HepG2 (cell line): ENCODE data around the gene IMPDH2. TPM values are rescaled to one million over a fixed set of nuclear protein-coding genes. Genes with fewer than 3 reads are reported as not detected.

Source experiments
- ATAC-seq: fragments of 200-7000 bp; cut with Tn5 transposase; 3 replicates; pipeline ENCODE4 v1.9.1; 2020; ENCODE audit warnings: mild to moderate bottlenecking, moderate library complexity
- BruUV-seq: library from RNA; stranded (reverse); fragments of 400-500 nt; replicated peaks from 2 replicates; lab custom pipeline; 2021; lab: Mats Ljungman, UMichigan
- CTCF ChIA-PET: fragments of 300-600 bp; formaldehyde crosslinking; extraction: SDS; loops from one replicate; lab custom pipeline; 2021; ENCODE audit warnings: low total read pairs, inconsistent platforms, low intra/inter-chr PET ratio; lab: Yijun Ruan, JAX
- POLR2A ChIA-PET: fragments of 350-600 bp; sonication (Branson Sonifier 250); formaldehyde crosslinking; loops from one replicate; lab custom pipeline; 2020; ENCODE audit warnings: antibody characterized with exemption, inconsistent platforms; lab: Yijun Ruan, JAX
- DNase-seq: peaks from one replicate; pipeline ENCODE4 v3.0.0-alpha.2; 2015; ENCODE audit warnings: low spot score
- FAIRE-seq: peaks from 3 replicates; lab custom pipeline; 2011; peaks lifted over from hg19 to GRCh38; lab: Jason Lieb, UNC
- H2AFZ ChIP-seq: one replicate; pipeline ENCODE4 v1.6.1; 2011; ENCODE audit warnings: low read length, inconsistent platforms
- H3K27ac ChIP-seq: fragments of 300-600 bp; 3 replicates; pipeline ENCODE4 v1.8.0; 2011; ENCODE audit warnings: mixed run types, mild to moderate bottlenecking, mixed read lengths, low read length, inconsistent platforms; ENCODE audit not compliant: insufficient read depth; ENCODE audit errors: extremely low read length
- H3K27me3 ChIP-seq, 2 experiments: fragments of 200-600 bp in 1 of 2; 2 replicates in 1 of 2; 3 replicates in 1 of 2; pipeline versions ENCODE4 v1.6.0 to v1.8.0; 2011; ENCODE audit warnings: low read length in 2 of 2, mild to moderate bottlenecking in 2 of 2, moderate library complexity in 2 of 2, inconsistent platforms in 1 of 2; ENCODE audit not compliant: insufficient read depth in 2 of 2, control insufficient read depth in 1 of 2
- H3K36me3 ChIP-seq, 2 experiments: fragments of 200-600 bp in 1 of 2; replicated peaks in 1 of 2; 2 replicates in 1 of 2; 3 replicates in 1 of 2; pipeline versions ENCODE4 v1.5.1 to v1.8.0; 2011; ENCODE audit warnings: low read length in 2 of 2, inconsistent platforms in 1 of 2; ENCODE audit not compliant: insufficient read depth in 2 of 2, control insufficient read depth in 1 of 2
- H3K4me1 ChIP-seq: 2 replicates; pipeline ENCODE4 v1.5.1; 2012; ENCODE audit warnings: low read length, inconsistent platforms; ENCODE audit not compliant: insufficient read depth
- H3K4me2 ChIP-seq: 2 replicates; pipeline ENCODE4 v1.6.0; 2011; ENCODE audit warnings: low read depth, low read length, inconsistent platforms
- H3K4me3 ChIP-seq, 3 experiments: fragments of 200-600 bp in 1 of 3; sonication (generic), shearing (Covaris generic) in 1 of 3; replicated peaks in 1 of 3; 2 replicates each; pipeline ENCODE4 v1.5.1; 2011 to 2016; ENCODE audit warnings: low read length in 3 of 3, inconsistent platforms in 2 of 3, low read depth in 2 of 3, mild to moderate bottlenecking in 2 of 3, control low read depth in 1 of 3, mixed read lengths in 1 of 3; ENCODE audit not compliant: insufficient read depth in 1 of 3
- H3K79me2 ChIP-seq: one replicate; pipeline ENCODE4 v1.6.1; 2011; ENCODE audit warnings: low read length, inconsistent platforms; ENCODE audit not compliant: insufficient read depth
- H3K9ac ChIP-seq: 2 replicates; pipeline ENCODE4 v1.6.0; 2011; ENCODE audit warnings: mild to moderate bottlenecking, low read depth, low read length, inconsistent platforms; ENCODE audit not compliant: insufficient read depth
- H3K9me3 ChIP-seq: 2 replicates; pipeline ENCODE4 v1.5.1; 2012; ENCODE audit warnings: mild to moderate bottlenecking, low read length
- H4K20me1 ChIP-seq: 2 replicates; pipeline ENCODE4 v1.6.0; 2011; ENCODE audit warnings: inconsistent platforms, mild to moderate bottlenecking, low read length, moderate library complexity; ENCODE audit not compliant: insufficient read depth
- ARNTL ChIP-seq: sonication (generic); formaldehyde crosslinking; IDR thresholded peaks from 2 replicates; pipeline ENCODE4 v1.4.0; 2020; ENCODE audit warnings: mild to moderate bottlenecking, missing genetic modification reagents
- ETV5 ChIP-seq: IDR thresholded peaks from 2 replicates; pipeline ENCODE4 v1.6.1; 2018; ENCODE audit warnings: missing biosample characterization, missing genetic modification reagents, inconsistent platforms, borderline replicate concordance
- GZF1 ChIP-seq: sonication (generic); formaldehyde crosslinking; IDR thresholded peaks from 2 replicates; pipeline ENCODE4 v1.5.1; 2020; ENCODE audit warnings: mild to moderate bottlenecking, missing genetic modification reagents
- HNRNPK ChIP-seq: fragments of 200-400 bp; formaldehyde crosslinking; IDR thresholded peaks from 2 replicates; pipeline ENCODE4 v1.6.1; 2018; ENCODE audit warnings: low read length, low read depth, moderate library complexity, mild to moderate bottlenecking; ENCODE audit not compliant: poor library complexity, severe bottlenecking
- HNRNPL ChIP-seq: fragments of 200-400 bp; formaldehyde crosslinking; IDR thresholded peaks from 2 replicates; pipeline ENCODE4 v1.6.1; 2017; ENCODE audit warnings: mild to moderate bottlenecking, low read depth, low read length
- KLF9 ChIP-seq: IDR thresholded peaks from 2 replicates; pipeline ENCODE4 v1.6.1; 2016; ENCODE audit warnings: low read depth
- MAX ChIP-seq: IDR thresholded peaks from 2 replicates; pipeline ENCODE4 v1.6.1; 2012; ENCODE audit warnings: inconsistent platforms
- MXI1 ChIP-seq: IDR thresholded peaks from 3 replicates; pipeline ENCODE4 v1.6.1; 2012; ENCODE audit warnings: low read depth, low read length, inconsistent platforms, borderline replicate concordance
- POLR2A ChIP-seq, 2 experiments: IDR thresholded peaks; 2 replicates each; pipeline ENCODE4 v1.6.1; 2011; ENCODE audit warnings: low read depth in 2 of 2, low read length in 2 of 2, mild to moderate bottlenecking in 1 of 2, moderate library complexity in 1 of 2; ENCODE audit not compliant: insufficient read depth in 1 of 2
- POLR2G ChIP-seq: fragments of 200-400 bp; formaldehyde crosslinking; IDR thresholded peaks from 2 replicates; pipeline ENCODE4 v1.6.1; 2018; ENCODE audit warnings: mild to moderate bottlenecking, low read depth, low read length, moderate library complexity
- SALL2 ChIP-seq: sonication (generic); formaldehyde crosslinking; IDR thresholded peaks from 2 replicates; pipeline ENCODE4 v1.8.1; 2023; ENCODE audit warnings: mild to moderate bottlenecking, missing genetic modification reagents, inconsistent platforms
- TEAD3 ChIP-seq: optimal IDR thresholded peaks from 2 replicates; pipeline ENCODE3; 2016; ENCODE audit warnings: borderline replicate concordance
- U2AF2 ChIP-seq: fragments of 200-400 bp; formaldehyde crosslinking; IDR thresholded peaks from 2 replicates; pipeline ENCODE4 v1.6.1; 2017; ENCODE audit warnings: low read depth, mild to moderate bottlenecking, low read length
- ZNF431 ChIP-seq: sonication (generic); formaldehyde crosslinking; IDR thresholded peaks from 2 replicates; pipeline ENCODE4 v1.9.0; 2022; ENCODE audit warnings: missing genetic modification reagents, low read depth, mild to moderate bottlenecking, borderline replicate concordance
- ZSCAN30 ChIP-seq: sonication (generic); formaldehyde crosslinking; IDR thresholded peaks from 2 replicates; pipeline ENCODE4 v1.5.0; 2020; ENCODE audit warnings: mild to moderate bottlenecking, missing genetic modification reagents
- WGBS: methylation state at CpG from one replicate; pipeline ENCODE4 v1.1.6; 2017; ENCODE audit warnings: low lambda C conversion rate; 5-methylcytosine and 5-hydroxymethylcytosine counted together
- in situ Hi-C: cut with HindIII; loops from 2 replicates; pipeline ENCODE4 v1.10.0; 2017; ENCODE audit warnings: low pct_unique_long_range_greater_than_20kb; ENCODE audit not compliant: extremely low pct_ligation_motif_present
- intact Hi-C: fragments of 100-400 bp; cut with micrococcal nuclease; formaldehyde crosslinking; loops from one replicate; pipeline ENCODE4 v1.10.0; 2022; ENCODE audit not compliant: unreplicated experiment
- polyA plus RNA-seq, 8 experiments: library from polyadenylated mRNA; depleted of rRNA in 3 of 8; stranded (reverse) in 7 of 8; unstranded in 1 of 8; fragments of >200 nt; fragmentation: Illumina TruSeq in 4 of 8; extraction: Trizol in 4 of 8; gene quantifications; 2 replicates each; pipeline versions ENCODE4 v1.2.1 to v1.2.3, GENCODE V29; 2011 to 2016; ENCODE audit warnings: low read depth in 4 of 8, missing spikeins in 1 of 8, mixed read lengths in 1 of 8; ENCODE audit not compliant: insufficient read depth in 1 of 8
- total RNA-seq, 5 experiments: library from RNA; depleted of rRNA; stranded (reverse); fragments of >200 nt; fragmentation: Illumina TruSeq; extraction: Trizol; gene quantifications; 2 replicates each; pipeline ENCODE4 v1.2.3, GENCODE V29; 2016; ENCODE audit warnings: low read depth in 1 of 5

The IMPDH2 gene
- total and polyA plus RNA-seq, 2 of the 13 experiments (the other 11 are each of a cell fraction or from before 2014, with no cell fraction given): 248 to 260 TPM

GRCh38 chr3:49022688-49023171 lies 6.5 kb downstream of the IMPDH2 start:
- peak; percentile 39 for DNase-seq
- H3K36me3 ChIP-seq: peaks cover 16 to 30% of the 10 kb centered on the region in 2 experiments
- TF ChIP-seq POLR2G (peak; percentile 61), MXI1 (0 out of 3 replicates have a peak, but pooled peaks have one; percentile 2), MAX (peak; percentile 20; the same call in 1 of the 2 replicates), TEAD3 (CRISPR knock-in tag) (peak; percentile 33), HNRNPK (no peak), POLR2A (IDR thresholded peaks at IDR 0.05; ENCODE audit: insufficient read depth in 1 of 2, low read depth in 2 of 2, low read length in 2 of 2) (peak in 1 of 2 experiments; percentile 46; a peak in 1 of 4 replicates), ZNF431 (no peak), ZSCAN30 (CRISPR knock-in tag) (peak; percentile 6; the same call in 1 of the 2 replicates), ETV5 (no peak), HNRNPL (0 out of 2 replicates have a peak, but pooled peaks have one; percentile 26), SALL2 (CRISPR knock-in tag) (0 out of 2 replicates have a peak, but pooled peaks have one; percentile 17), U2AF2 (no peak), ARNTL (no peak), GZF1 (CRISPR knock-in tag) (0 out of 2 replicates have a peak, but pooled peaks have one; percentile 30), KLF9 (0 out of 2 replicates have a peak, but pooled peaks have one; percentile 21)
- H3K9ac ChIP-seq: peak overlapping the region; percentile 99
- ChIA-PET POLR2A (interaction anchor here (0.9 to 11.1 kb wide), 9 partner anchors 13 to 549 kb away, joined by 3 to 280 read pairs (median 12); partner anchors contain the start of genes LAMB2, QARS1, QRICH1 and RHOA), CTCF (no interaction called here)
- peaks cover 50% of the 10 kb centered on the region for H3K4me1 ChIP-seq
- H4K20me1 ChIP-seq: no peaks in the 10 kb centered on the region
- intact Hi-C loops (loop anchor here (5.0 kb wide), 1 partner anchor 70 kb away; the partner anchor contains the start of gene QRICH1), in situ Hi-C loops (no loop called here)
- no peaks in the 10 kb centered on the region for H3K9me3 ChIP-seq
- H2AFZ ChIP-seq: no peak overlapping the region
- 0% methylated on average over 2 of the region's 12 CpGs for WGBS
- BruUV-seq: no TSS peak
- peaks cover 27% of the 10 kb centered on the region for H3K79me2 ChIP-seq
- H3K27me3 ChIP-seq: no peaks in the 10 kb centered on the region; a peak in 1 of 5 replicates
- no peak for ATAC-seq
- H3K27ac ChIP-seq: peak overlapping the region; percentile 99
- FAIRE-seq: no peak
- peak overlapping the region; percentile 80 to 96 (median 89) for H3K4me3 ChIP-seq
- H3K4me2 ChIP-seq: peak overlapping the region; percentile 89
